ENCODE results near the gene MYZAP. TPM values are rescaled to one million over a fixed set of nuclear protein-coding genes. Genes with fewer than 3 reads are reported as not detected.

Gene MYZAP
- total RNA-seq, 1 experiment from 2014 or later, result 0.63 TPM

- H3K27me3 Mint-ChIP-seq (ENCODE audit: low read depth), result no peaks in the 10 kb centered on the region
- H4K8ac ChIP-seq (replicated peaks; ENCODE audit: insufficient read length, low read depth, low read length), result no peak overlapping the region
- no peaks in the 10 kb centered on the region for H3K79me1 ChIP-seq (ENCODE audit: insufficient read depth, low read depth, low read length, poor library complexity, severe bottlenecking)
- H3K14ac ChIP-seq (ENCODE audit: insufficient read depth, low read length), result no peak overlapping the region
- DNase-seq, result no peak
- no peaks in the 10 kb centered on the region; a peak in 1 of 5 replicates for H3K9me3 Mint-ChIP-seq
- no peak overlapping the region for H4K91ac ChIP-seq (ENCODE audit: insufficient read length, low read depth, low read length)
- H3K79me2 ChIP-seq (ENCODE audit: insufficient read depth, low read length), result no peaks in the 10 kb centered on the region
- no peak overlapping the region for H3K56ac ChIP-seq (ENCODE audit: insufficient read length, low read depth, low read length)
- H2AFZ ChIP-seq (ENCODE audit: low read length), result no peak overlapping the region
- no peak overlapping the region for H3K27ac ChIP-seq (ENCODE audit: insufficient read length, low read depth, low read length)
- H3K23ac ChIP-seq (ENCODE audit: insufficient read length, low read depth, low read length), result no peak overlapping the region
- H3K23me2 ChIP-seq (ENCODE audit: insufficient read length, low read depth, low read length, poor library complexity, severe bottlenecking), result no peaks in the 10 kb centered on the region
- TF ChIP-seq, protein P1, sequence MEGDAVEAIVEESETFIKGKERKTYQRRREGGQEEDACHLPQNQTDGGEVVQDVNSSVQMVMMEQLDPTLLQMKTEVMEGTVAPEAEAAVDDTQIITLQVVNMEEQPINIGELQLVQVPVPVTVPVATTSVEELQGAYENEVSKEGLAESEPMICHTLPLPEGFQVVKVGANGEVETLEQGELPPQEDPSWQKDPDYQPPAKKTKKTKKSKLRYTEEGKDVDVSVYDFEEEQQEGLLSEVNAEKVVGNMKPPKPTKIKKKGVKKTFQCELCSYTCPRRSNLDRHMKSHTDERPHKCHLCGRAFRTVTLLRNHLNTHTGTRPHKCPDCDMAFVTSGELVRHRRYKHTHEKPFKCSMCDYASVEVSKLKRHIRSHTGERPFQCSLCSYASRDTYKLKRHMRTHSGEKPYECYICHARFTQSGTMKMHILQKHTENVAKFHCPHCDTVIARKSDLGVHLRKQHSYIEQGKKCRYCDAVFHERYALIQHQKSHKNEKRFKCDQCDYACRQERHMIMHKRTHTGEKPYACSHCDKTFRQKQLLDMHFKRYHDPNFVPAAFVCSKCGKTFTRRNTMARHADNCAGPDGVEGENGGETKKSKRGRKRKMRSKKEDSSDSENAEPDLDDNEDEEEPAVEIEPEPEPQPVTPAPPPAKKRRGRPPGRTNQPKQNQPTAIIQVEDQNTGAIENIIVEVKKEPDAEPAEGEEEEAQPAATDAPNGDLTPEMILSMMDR (conservative IDR thresholded peaks at IDR 0.05), result no peak
- H4K20me1 ChIP-seq (ENCODE audit: control insufficient read depth, insufficient read depth, insufficient read length), result no peaks in the 10 kb centered on the region
- no peak overlapping the region for H3K18ac ChIP-seq (ENCODE audit: insufficient read length, low read depth, low read length)
- H3K4me1 Mint-ChIP-seq, result peaks cover 34% of the 10 kb centered on the region in 2 experiments
- no peak overlapping the region for H2BK15ac ChIP-seq (ENCODE audit: low read depth, low read length)
- no peak overlapping the region for H3K9ac ChIP-seq (ENCODE audit: extremely low read depth, insufficient read length, low read length)
- no peak overlapping the region for H2AK5ac ChIP-seq (ENCODE audit: insufficient read length, low read length)
- H2BK20ac ChIP-seq (ENCODE audit: low read depth, low read length, poor library complexity, severe bottlenecking), result no peak overlapping the region
- no peak overlapping the region for H2BK120ac ChIP-seq (ENCODE audit: low read depth, low read length, poor library complexity, severe bottlenecking)
- H2BK5ac ChIP-seq (ENCODE audit: insufficient read length, low read length), result no peak overlapping the region
- H3K4me2 ChIP-seq (ENCODE audit: insufficient read depth, insufficient read length, low read length), result no peak overlapping the region
- WGBS (ENCODE audit: extremely low coverage, insufficient read length, low lambda C conversion rate), result no CpG with 5 or more reads among the region's 9 CpGs
- peaks cover 4 to 9% (median 6%) of the 10 kb centered on the region in 3 experiments; a peak in 5 of 7 replicates for H3K36me3 Mint-ChIP-seq (ENCODE audit: insufficient read depth in 1 of 3, low read depth in 3 of 3)
- no peak overlapping the region for H3K27ac Mint-ChIP-seq
- H3T11ph ChIP-seq (ENCODE audit: low read length), result no peak overlapping the region
- peaks cover 6% of the 10 kb centered on the region; the same call in 1 of the 2 replicates for H3K4me1 ChIP-seq (ENCODE audit: insufficient read depth, low read length)
- H3K4ac ChIP-seq (ENCODE audit: low read depth, low read length), result no peak overlapping the region
- H3K4me3 Mint-ChIP-seq, result no peak overlapping the region
- H3K27me3 ChIP-seq (ENCODE audit: insufficient read depth, low read length), result no peaks in the 10 kb centered on the region
- no peak overlapping the region for H4K5ac ChIP-seq (ENCODE audit: insufficient read length, low read depth, low read length)
- no peaks in the 10 kb centered on the region for H3K9me3 ChIP-seq (ENCODE audit: control insufficient read depth, low read depth, low read length)
- no peak overlapping the region for H2BK12ac ChIP-seq (ENCODE audit: insufficient read length, low read depth, low read length)
These were observed 35.7 kb upstream of the MYZAP start for GRCh38 chr15:57556040-57556439.
